HG03097 (cell line): ENCODE data around the gene FANCI.

Experiments used
- ATAC-seq: cut with Tn5 transposase; IDR thresholded peaks from one replicate; pipeline ENCODE4 v1.9.1; 2021; ENCODE audit not compliant: unreplicated experiment, low FRiP score

FANCI gene

DNA sequence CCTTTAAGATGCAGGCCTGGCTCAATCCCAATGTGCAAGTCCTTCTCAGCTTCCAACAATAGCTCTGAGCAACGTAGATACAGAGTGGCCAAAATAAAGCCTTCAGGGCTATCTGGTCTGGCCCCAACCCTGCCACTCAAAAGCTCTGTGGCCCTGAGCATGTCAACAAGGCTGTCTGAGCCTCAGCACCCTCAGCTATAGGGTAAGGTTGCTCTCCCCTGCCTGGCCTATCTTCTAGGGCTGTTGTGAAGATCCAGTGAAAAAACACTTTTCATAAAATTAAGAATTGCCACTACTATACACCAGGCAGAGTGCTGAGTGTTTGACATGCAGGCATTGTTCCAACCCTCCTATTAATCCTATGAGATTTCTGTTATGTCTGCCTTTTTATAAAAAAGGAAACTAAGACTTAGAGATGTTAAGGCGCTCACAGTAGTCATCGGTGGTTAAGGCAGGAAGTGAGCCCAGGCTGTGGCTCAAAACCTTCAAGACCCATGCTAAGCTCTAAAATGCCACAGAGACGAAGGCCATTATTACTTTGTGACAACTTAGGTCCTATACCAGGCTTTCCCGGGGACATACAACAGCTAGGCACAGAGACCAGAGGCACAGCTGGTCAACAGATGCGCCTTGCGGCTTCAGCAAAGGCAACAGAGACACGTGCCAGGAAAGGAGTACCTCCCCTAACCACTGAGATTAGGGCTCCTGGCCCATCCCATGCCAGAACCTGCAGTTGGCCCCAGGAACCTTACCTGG, 85.7 kb downstream of the FANCI start:
- ATAC-seq = no peak

DNA sequence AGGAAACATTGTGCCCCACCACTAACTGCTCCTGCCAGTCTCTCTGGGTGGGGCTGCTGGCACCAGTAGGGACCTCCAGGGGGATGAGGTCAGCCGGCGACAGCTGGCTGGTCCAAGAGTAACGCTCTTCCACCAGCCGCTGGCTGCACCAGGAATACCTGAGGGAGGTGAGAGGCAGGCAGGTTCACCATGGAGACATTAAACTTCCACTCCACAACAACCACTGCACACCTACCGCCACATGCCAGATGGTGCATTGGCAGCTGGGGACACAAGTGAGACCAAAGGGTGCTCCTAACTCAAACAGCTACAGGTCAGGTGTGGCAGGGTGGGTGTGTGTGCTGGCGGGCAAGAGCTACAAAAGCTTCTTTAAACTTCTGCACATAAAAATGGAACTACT, 86.3 kb downstream of the FANCI start:
- no peak for ATAC-seq

GRCh38 chr15:89330881-89331595, 87.3 kb downstream of the FANCI start:
- no peak for ATAC-seq

DNA sequence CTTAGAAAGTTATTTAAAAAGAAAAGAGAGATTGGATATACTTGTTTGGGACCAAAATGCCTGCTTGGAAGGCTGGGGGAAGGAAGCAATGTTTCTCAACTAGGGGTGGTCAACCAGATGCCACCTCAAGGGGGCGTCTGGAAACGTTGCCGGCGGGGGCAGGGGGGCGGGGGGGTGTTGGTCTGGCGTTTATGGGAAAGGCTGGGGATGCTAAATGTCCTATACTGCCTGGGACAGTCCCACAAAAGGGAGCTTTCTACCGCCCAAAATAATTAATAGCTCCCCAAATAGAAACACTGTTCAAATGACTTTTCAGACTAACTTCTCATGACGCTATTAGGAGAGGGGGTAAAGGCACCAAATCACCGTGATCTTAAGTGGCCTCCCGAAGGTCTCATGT, 88.7 kb downstream of the FANCI start:
- no peak for ATAC-seq

DNA sequence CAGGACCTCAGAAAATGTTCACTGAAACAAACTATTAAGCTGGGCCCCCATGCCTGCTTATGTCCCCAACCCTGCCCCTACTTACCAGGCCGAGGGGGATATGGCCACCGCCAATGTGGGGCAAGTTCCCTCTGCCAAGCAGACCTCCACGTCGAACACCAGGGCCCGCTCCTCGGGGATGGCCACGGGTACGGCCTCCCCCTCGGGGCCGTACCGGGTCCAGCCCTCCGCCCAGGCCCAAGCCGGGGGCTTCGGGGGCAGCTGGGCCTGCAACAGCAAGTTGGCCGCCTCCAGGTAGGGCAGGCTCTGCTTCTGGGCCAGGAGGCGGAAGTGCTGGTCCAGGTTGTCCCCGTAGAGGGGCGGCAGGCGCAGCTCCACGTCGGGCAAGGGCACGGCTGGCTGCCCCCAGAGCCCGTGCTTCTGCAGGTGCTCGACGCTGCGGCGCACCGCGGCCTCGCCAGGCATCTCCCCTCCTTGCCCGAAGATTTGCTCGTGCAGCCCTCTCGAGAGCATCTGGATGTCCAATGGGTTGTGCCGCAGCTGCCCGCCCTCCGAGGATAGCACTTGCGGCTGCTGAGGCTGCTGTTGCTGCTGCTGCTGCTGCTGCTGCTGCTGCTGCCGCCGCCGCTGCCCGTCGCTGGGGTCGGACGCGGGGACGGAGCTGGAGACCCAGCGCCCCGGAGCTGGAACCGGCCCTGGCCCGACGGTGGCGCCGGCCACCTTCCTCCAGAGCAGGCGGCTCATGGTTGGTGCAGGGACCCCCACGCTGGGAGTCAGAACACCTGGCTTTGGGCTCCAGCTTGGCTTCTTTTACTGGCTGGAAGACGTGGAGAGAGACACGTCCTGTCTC, 89.5 kb downstream of the FANCI start:
- ATAC-seq = no peak

DNA sequence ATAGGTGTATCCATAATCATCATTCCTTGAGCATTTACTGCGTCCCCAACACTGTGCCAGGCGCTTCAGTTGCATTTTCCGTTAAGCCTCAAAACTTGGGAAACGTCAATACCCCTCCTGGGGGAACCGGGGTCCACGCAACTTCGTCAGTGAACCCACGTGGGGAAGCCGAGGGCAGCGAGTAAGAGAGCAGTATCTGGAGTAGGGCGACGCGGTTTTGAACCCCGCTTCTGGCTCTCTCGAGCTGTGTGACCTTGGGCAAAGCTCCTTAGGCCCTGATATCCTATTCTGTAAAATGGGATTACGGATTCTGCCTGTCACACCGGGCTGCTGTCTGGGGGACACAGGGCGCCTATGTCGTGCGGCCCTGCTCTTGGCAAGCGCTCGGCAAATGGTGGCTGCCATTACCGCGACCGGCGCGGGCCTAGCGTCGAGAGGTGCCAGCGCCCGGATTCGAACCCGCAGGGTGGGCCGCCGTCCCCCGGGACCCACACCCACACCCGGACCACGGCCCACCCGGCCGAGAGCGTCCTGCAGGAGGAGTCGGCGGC, 90.3 kb downstream of the FANCI start:
- no peak for ATAC-seq

DNA sequence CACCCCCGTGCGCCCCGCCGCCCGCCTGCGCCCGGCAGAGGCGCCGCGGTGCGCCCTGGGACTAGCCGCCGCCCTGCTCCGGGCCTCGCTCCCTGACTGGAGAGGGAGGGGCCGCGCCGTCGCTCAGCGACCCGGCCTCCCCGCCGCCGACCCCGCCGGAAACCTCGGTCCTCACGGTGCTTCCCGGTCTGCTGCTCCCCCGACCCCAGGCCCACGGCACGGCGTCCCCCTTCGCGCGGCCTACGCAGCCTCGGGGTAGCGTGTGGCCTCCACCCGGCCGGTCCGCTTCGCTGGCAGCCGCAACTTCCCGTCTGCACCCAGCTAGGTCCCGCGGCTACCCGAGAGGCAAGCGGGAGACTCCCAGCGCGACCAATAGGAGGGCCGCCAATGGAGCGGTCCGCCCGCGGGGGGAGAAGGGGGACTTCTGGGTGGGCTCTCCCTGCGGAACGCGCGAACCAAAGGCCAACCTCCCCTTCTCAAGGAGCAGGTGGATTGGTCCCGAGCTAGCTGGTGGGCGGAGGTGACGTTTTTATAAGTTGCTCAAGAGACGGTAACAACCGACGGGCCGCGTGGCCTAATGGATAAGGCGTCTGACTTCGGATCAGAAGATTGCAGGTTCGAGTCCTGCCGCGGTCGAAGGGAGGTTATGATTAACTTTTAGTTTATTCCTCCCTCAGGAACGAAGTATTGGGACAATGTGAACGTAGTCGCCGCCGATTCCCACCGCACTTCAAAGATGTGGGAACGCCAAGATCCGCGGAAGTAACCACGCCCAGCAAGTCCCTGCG, 90.9 kb downstream of the FANCI start, which contains the start of gene POLG:
Gene POLG, minus strand, starts transcription at position 315 of the 788 bp plus-strand sequence. CDS start 1,070 bp downstream, outside the sequence.
- peak; percentile 87 for ATAC-seq

DNA sequence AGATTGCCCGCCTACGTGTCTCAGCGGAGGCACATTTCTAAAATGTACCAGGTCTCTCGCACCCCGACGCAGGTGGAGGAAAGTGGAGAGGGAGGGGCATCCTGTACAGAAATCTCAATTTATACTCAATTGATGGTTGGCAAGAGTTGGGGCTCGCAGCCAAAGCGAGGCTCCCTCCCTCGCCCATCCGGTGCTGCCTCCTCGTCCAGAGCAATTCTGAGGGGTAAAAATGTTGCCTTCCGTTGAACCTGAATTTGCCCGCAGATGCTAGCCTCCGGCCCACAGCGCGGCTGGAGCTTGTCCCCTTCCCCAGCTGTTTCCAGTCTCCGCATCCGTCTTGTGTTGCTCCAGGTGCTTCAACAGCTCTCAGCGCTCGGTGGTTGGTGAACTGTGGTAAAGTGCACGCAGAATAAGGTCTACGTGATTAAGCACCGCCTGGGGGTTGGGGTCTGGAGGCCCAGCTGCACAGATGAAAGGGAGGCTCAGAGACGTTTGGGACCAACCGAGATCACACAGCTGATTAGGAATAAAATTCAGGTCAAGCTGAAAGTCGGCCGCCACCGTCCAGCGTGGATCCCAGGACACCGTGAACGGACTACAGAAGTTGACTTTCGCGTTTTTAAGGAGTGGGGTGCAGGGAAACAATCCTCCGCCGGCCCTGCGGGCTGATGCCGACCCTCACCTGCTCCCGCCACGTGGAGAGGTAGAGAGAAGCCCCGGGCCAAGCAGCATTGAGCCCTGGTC, 91.7 kb downstream of the FANCI start:
- ATAC-seq = peak; percentile 18

DNA sequence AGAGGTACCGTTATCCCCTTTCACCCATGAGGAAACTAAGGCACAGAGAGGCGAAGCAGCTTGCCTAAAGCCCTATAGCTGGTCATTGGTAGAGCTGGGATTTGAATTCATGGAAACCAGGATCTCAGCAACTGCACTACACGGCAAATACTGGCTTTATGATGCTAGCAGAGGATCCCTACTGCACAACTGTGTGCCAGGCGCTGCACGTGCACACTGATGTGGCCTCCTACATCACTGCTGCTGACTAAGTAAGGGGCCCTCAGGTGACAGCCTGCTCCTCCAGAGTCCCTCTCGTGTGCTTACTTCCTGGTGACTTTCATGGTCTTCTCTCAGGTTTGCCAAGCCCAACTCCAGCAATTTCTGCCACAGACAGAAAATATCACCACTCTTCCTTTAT, 94.3 kb downstream of the FANCI start:
- ATAC-seq = no peak

GRCh38 chr15:89340573-89340972, 96.8 kb downstream of the FANCI start:
- ATAC-seq = no peak

GRCh38 chr15:89341316-89342005, 97.7 kb downstream of the FANCI start:
- no peak for ATAC-seq

GRCh38 chr15:89342840-89343239, 99.1 kb downstream of the FANCI start:
- ATAC-seq = no peak

DNA sequence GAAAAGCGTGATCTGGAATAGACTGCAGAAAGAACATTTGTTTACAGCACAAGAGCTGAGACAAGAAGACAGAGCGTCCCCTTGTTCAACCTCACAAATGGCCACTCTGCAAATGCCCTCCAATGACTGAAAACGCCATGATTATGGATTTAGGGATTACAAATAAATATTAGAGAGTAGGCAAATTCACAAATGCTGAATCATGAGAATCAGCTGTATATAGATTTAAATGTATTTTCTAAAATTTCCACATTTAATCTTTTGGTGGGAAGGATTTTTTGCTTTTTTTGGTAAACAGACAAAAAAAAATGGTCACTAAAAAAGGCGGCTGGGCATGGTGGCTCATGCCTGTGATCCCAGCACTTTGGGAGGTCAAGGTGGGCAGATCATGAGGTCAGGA, 101.5 kb downstream of the FANCI start:
- ATAC-seq = no peak

- ATAC-seq = no peak
Measured at GRCh38 chr15:89346516-89347231, 102.9 kb downstream of the FANCI start.

DNA sequence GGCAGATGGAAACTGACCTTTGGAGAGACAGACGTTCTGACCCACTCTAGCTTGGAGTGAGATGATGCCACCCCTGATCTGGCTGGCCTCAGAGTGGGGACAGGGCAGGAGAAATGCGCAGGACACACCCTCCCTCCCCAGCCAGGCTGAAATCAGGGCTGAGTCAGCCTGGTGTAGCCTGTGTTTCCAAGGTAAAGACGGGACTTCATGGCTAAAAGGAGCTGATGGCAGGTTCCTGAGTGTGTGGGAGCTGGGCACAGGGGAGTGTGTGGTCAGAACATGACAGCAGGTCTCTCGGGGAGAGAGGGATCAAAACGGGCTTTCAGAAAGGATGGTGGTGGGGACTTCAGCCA, 105.4 kb downstream of the FANCI start:
- ATAC-seq = no peak

- no peak for ATAC-seq
Measured at GRCh38 chr15:89352476-89352875, 108.7 kb downstream of the FANCI start.

DNA sequence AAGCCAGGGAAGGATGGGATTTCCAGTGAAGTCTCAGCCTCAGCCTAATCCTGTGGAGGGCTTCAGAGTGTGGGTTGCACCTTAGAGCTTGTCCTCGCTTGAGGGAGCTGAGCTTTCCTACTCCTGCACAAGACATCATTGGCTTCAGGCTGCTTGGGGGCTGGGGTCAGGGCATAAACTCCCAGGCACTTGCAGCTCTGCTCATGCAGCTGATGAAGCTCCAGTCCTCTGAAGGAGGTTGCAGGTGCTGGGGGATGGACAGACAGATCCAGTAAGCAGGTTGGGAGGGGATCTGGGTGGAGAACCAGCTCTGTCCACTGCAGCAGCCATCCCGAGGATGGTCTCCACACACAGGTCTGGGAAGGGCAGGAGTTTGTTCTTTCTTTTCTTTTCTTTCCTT, 110.2 kb downstream of the FANCI start:
- ATAC-seq = no peak

- ATAC-seq = no peak
Measured at GRCh38 chr15:89356634-89357298, 113.0 kb downstream of the FANCI start.
